A204.1 (cell line): ENCODE measurements around the gene CDH23.

Experiments
- FAIRE-seq: peaks from 2 replicates; lab custom pipeline; 2012; peaks lifted over from hg19 to GRCh38; lab: Jason Lieb, UNC

Gene CDH23

DNA sequence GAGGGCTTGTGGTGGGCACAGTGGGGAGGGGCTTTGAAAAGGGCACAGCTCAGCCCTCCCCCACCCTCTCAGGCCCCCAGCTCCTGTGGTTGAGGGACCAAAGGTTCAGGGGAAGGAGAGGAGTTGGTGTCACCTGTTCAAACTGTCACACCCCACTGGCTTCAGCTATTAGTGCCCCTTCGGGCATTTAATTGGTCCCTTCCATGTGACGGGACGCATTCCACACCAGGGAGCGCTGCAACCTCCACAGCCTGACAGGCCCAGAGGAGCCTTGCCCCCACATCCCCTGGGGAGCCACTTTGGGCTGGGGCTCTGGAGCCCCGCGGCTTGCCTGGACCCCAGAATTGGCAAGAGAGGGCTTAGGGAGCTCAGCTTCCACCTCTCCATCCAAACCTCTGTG, 247.2 kb downstream of the CDH23 start:
- FAIRE-seq: no peak

DNA sequence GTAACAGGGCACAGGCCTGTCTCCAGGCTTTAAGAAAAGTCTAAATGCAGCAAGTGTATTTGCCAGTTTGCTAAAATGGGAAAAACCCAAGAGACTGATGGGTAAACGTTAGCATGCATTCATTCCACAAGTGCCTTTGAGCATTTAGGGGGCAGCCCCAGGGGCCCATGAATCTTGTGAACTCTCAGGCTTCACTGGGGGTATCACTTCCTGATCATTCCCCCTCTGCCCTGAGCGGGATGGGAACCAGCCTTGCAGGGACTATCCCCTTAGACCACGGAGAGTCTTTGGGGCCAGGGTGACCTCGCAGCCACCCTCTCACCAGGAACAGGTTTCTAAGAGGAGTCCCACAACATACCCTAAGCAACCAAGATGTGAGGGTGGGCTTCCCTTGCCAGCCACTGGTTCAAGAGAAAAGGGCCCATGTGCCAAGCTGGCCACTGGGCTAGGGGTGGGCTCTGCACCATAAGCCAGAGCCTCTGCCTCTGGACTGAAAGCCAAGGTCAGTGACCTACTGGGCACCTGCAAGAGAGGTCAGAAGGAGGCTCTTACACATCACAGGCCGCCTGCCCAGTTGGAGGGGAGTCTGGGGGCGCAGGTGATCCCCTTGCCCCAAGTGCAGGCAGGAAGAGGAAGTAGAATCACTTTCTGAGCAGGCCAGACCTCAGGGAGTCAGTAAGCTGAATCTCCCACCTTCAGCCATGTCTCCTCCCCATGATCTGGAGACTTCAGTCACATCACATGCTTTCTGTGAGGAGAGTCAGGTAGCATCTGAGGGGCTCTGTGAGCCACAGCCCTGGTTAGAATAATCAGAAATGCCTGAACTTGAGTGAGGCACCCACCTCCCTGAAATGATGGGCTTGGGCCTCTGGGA, 247.8 kb downstream of the CDH23 start:
- FAIRE-seq: no peak

DNA sequence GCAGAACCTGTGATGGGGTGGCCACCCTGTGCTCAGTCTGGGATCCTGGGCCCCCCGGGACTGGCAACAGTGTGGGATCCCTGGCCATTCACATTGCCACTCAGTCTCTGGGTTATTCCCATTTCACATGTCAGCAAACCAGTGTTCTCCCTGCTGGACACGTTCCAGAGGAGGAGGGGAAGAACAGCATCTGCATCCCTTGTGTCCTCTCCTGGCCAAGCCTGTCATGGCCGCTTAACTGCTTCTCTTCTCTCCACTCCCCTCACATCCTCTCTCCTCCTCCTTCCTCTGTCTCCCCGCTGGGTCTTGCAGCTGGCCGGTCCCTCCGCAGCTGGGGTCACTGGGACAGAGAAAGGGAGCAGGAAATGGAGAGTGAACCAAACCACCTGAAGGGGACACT, 248.5 kb downstream of the CDH23 start:
- no peak for FAIRE-seq

DNA sequence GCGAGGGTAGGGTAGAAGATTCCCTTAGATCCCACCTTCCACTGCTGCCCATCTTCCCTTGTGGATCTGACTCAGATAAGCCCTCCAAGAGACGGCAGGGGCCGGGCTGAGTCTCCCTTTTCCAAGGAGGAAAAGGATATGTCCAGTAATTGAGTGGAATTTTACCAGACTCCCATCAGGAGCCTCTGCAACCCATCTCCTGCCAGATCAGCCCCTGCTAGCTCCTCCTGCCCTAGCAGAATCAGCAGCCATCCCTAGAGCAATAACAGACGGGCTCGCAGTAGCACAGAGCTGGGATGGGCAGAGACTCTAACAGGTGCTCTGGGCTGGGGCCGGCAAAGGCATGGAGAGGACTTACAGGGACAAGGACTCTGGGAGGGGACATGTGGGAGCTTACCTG, 249.3 kb downstream of the CDH23 start:
- no peak for FAIRE-seq

DNA sequence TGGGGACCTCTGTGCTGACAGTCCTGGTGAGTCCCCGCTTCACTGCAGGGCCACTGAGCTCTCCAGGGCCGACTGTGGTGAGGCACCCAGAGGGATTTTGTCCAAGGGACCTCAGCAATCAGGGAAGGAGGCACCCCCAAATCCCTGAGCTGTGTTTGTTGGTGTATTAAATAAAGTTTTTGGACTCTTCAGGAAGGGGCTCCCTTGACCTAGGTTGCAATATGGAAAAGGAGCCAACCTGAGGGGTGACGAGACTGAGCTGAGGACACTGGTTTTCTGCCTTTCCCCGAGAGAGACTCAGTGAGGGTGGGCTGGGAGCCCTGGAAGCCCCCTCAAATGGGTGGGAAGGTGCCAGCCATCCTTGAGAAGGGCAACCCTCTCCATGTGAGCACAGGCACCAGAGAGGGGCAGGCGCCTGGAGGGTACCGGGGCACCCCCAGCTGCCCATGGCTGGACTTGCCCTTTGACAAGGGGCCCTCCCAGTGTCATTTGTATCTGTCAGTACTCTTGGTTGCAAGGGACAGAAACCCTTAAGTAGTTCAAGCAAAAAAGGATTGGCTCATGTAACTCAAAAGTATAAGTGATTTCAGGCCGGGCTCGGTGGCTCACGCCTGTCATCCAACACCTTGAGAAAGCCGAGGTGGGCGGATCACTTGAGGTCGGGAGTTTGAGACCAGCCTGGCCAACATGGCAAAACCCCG, 250.0 kb downstream of the CDH23 start:
- no peak for FAIRE-seq

DNA sequence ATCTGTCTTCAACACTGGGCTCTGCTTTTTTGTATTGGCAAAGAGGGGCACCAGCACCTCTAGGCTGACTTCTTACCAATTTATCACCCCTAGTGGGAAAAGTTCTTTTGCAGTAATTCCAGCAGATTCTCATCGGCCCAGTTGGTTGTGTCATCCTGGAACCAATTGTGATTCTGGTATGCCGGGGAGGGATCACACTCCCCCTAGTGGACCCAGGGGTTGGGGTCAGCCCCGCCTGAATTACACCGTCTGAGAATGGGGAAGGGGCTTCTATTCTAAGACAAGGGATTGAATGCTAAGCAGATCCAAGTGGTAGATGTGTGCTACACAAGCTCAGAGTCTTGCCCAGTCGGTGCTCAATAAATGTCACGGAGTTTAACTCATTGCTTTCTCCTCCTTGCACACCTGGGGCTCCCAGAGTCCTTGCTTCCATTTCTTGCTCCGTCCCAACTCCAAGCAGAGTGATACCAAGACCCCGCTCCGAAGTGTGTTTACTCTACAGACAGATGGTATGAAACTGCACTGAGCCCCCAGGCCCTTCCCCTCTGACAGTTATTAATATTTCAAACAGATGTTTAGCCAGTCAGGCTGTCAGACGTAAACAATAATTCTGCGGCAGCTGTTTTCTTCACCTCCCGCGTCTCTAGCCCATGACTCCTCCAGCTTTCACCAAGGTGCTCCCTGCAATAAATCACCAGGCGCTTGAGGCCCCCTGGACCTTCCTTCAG, 251.0 kb downstream of the CDH23 start:
- no peak for FAIRE-seq

DNA sequence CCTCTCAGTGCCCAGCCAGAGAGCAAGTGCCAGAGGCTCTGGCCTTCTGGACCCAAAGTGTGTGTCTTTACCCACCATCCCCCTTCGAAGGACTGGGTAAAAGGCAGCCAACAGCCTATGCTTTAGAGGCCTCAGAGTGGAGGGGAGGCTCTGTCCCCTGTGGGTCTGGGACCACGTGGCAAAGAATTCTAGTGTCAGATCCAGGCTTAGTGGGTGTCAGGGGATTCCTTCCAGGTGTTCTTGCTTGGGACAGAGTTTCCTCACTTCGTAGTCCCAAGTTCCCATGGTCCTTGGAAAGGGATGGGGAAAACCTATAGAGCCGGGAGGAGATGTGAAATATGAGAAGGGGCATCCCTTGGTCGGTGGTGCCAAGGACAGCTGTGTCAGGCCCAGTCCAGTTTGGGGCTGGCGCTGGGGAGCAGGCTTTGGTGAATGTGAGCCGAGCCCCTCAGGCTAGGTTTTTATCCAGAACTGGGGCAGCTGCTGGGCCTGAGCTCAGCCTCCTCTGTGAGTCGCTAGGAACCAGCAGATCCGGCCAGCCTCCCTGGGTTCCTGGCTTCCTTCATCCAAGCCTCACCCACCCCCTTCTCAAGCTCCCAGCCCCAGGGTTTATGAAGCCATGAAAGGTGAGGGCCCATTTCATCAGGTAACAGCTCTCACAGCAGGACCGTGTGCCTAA, 251.7 kb downstream of the CDH23 start:
- no peak for FAIRE-seq

DNA sequence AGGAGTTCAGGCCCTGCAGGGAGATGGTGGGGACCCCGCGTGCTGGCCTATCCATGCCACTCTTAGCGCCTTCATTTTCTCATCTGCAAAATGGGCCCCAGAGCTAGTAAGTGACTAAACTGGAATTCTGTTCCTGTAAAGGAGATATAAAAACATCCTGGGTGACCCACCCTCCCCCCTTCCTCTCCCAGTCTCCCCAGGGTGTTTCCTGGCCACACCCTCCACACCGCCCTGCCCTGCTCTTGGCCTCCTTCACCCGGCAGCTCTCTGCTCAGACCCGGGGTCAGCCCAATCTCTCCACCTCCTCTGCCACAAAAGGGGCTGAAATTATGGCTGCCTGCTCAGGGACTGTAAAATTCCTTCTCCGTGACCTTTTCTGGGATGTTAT, 252.2 kb downstream of the CDH23 start:
- no peak for FAIRE-seq

DNA sequence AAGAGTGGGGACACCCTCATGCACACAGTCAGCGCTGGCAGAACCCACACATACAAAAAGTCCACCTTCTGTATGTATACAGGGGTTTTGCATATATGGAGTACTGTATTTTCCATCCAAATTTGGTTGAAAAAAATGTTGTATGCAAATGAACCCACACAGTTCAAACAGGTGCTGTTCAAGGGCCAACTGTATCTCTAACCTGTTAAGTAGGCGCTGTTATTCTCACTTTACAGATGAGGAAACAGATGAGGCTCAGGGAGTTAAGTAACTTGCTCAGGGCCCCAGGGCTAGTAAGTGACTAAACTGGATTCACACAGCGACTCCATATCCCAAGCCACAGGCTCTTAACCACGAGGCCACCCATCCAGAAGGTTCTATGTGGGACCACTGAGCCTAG, 252.9 kb downstream of the CDH23 start:
- no peak for FAIRE-seq

DNA sequence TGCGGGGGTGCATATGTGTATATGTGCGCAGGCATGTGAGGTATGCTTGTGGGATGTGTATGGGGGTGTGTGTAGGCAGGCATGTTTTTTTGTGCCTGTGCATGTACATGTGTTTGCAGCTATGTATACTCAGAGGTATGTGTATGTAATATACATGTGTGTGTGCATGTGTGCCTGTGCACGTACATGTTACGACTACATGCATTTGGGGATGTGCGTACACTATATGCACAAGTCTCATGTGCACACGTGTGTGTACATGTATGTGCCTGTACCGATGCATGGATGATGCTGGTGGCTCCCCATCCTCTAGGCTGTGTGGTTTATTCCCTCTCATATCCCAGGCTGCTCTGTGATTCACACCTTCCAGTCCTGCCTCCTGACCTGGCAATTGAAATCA, 253.7 kb downstream of the CDH23 start:
- FAIRE-seq: no peak

DNA sequence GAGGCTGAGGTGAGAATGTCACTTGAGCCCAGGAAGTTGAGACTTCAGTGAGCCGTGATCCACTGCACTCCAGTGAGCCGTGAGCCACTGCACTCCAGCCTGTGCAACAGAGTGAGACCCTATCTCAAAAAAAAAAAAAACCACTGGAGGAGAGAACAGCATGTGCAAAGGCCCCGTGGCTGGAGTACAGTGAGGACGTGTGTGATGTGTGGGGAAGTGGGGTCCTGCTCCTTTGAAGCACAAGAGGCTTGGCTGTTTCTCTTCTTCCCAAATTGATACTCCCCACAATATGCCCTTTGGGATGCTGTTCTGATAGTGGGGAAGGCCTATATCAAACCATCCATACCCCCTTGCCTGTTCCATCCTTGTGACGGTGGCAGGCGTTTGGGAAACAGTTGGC, 254.7 kb downstream of the CDH23 start:
- FAIRE-seq: no peak

DNA sequence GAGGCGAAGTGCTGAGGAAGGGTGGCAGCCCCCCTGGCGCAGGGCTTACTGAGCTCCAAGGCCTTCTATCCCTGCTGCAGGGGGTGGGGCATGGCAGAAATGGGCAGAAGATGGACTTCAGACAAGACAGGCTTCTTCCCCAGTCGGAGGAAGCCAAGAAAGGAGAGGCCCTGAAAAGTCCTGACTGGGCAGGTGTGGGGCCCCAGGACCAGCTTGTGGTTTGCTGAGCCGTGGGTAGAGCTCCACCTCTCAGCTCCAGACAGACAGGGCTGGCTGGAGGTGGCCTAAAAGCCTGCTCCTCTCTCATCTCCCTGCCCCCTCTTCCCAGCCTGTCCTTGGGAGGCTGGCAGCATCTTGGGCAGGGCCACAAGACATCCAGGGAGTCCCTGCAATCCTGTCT, 255.2 kb downstream of the CDH23 start:
- no peak for FAIRE-seq

DNA sequence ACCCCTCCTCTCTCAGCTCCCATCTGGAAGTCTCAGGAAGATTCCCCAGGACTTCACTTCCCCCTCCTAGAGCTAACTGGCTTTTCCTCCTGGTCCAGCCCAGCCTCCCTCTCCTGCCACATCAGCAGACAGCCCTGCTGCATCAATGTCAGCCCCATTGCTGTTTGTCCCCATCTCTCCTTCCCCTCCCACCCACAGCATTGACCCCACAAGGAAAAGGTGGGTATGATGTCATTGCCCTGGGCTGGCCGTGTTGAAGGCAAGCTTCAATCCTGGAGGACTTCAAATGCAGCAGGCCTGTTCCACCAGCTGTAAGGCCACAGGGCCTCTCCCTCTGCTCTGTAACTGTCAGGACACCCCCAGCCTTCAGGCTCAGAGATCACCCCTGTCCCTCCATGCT, 256.3 kb downstream of the CDH23 start:
- no peak for FAIRE-seq

DNA sequence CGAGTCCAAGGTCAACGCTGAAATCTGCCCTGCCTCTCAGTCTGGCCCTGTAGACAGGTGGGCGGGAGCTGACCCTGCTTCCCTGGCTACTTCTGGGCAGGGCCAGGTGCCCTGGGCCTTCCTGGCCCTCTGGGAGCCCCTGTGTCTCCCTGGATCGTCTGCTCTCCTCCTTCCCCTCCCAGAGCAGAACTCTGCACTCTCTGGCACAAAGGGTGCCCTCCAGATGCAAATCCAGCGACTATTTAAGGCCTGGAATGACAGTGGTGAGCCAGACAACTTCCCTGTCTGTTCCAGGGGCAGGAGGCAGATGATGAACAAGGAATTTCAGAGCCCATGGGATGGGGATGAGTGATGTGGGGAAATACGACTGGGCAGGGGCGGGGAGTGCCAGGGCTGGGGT, 259.5 kb downstream of the CDH23 start:
- no peak for FAIRE-seq

DNA sequence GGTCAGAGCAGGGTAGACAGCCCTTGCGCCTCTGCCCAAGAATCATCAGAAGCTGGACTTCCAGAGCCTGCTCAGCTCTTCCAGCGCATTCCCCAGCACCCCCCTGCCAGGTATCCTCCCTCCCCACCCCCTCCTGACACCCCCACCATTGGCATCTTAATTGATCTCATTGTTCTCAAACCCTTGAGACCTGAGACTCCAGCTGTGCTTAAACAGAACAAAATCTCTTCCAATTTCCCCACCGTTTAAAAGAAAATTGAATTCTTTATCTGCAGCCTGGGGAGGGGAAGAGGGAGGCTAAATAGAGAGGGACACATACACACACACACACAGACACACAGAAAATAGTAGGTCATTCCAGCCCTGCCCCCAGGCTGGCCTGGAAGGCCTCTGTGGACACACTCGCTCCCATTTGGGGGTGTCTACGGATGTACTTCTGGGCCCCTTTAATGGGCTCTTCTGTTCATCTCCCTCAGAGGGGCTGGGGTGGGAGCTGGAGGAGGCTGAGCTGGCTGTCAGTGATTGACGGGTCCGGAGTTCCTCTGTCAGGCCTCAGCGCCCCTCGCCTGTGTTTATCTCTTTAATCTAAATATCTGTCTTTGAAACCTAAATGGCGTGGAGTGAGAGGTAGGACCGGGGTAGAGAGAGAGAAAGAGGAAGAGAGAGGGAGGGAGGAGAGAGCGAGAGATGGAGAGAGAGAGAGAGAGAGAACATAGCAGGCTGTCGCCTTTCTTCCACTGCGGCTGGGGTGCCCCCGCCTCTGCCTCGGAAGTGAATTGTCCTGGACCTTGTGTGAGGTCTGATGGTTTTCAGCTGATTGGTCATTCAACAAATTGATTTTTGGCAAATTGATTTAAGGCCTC, 261.1 kb downstream of the CDH23 start:
- FAIRE-seq: no peak

DNA sequence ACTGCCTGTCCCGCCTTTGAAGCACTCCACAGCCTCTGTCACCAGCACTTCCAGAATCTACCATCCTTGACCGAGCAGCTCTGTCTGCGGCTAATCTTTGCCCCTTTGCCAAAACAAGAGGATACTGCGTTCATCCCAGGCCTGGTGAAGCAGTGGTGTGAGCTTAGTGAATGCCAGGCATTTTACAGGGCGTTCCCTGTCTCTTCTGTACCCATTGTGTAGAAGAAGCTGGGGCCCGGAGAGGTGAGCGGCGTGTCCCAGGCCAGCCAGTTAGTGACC, 261.7 kb downstream of the CDH23 start:
- FAIRE-seq: no peak

DNA sequence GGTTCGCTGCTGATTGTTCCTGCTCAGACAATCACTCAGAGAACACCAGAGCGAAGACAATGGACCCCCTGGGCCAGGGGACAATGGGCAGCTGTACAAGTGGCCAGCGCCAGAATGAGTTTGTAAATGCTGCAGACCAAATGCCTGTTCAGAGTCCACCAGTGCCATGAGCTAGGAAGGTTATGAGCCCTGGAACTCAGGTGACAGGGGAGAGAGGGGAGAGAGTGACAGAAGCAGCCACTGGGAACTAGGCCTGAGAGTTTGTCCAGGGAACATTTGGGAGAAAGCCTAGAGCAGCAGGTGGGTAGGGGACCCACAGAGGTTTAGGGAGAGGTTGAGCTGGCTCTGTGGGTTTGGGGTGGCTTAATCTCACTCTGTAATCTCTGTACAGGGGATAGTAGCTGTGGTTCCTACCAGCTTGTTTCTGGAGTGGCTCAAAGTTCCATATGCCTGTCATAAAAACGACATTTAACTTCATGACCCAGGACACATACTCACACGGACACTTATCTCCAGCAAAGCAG, 262.5 kb downstream of the CDH23 start:
- FAIRE-seq: no peak

DNA sequence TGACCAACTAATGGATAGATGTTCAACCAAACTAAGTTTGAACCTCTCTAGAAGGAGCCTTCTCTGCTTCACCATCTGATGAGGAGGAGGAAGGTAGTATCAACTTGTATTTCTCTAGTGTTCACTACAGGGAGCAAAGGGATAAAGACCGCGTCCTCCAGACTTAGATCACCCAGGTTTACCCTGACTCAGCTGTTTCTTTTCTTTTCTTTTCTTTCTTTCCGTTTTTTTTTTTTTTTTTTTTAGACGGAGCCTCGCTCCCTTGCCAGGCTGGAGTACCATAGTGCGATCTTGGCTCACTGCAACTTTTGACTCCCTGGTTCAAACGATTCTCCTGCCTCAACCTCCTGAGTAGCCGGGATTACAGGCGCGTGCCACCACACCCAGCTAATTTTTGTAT, 263.0 kb downstream of the CDH23 start:
- no peak for FAIRE-seq

DNA sequence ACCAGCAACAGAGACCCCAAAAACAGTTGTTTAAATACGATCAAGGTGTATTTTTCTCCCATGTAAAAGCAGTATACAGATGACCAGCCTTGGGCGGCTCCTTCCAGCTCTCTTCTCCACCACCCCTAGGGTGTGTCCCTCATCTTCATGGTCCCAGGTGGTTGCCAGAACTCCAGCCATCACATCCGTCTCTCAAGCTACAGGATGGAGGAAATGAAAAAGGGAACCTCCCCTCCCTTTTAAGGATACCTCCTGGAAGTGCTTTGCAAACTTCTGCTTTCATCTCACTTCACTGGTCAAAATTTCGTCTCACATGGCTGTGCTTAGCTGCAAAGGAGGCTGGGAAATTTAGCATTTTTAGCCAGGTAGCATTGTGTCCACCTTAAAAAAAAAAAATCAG, 263.6 kb downstream of the CDH23 start:
- no peak for FAIRE-seq

DNA sequence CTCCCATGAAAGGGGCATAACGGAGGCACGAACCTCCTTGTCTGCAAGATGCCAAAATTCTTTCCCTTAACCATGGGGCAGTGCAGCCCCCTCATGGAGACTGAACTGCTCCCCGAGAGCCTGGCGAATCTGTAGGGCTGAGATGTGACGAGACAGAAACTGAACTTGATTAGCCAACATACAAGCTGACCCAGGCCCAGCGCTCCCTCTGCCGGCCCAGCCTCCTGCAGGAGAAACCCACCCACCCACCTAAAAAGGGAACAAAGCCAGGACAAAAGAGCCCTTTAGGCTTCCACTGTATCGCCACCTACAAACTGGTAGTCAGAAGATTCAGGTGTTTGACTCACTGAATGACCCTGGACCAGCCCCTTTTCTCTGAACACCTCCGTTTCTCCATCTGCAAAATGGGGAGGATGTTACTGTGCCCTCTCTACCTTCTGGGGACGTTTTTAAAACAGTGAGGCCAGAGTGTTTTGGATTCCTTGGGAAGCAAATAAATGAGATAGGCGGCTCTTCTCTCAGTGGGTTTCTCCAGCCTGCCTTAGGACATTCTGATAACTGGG, 264.4 kb downstream of the CDH23 start:
- no peak for FAIRE-seq

DNA sequence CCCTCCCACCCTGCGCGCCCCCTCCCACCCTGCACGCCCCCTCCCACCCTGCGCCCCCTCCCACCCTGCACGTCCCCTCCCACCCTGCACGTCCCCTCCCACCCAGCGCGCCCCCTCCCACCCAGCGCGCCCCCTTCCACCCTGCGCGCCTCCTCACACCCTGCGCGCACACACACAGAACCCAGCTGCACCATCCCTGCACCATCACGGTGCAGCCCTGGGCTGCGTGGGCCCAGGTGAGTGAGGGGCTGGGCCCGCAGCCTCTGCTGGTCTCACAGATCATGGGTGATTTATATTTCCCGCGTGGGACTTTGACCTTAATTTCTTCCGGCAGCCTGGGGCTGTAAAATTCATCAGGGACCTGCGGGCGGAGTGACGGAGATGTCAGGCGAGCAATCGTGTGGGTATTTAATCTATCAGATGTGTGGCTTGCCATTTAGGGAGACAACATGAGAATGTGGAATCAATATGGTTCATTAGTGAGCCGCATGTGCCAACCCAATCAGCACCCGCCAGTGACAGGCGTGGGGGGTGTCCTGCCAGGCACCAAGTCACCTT, 265.1 kb downstream of the CDH23 start:
- no peak for FAIRE-seq
